ENCODE results near the gene NKIRAS2. TPM values are rescaled to one million over a fixed set of nuclear protein-coding genes. Genes with fewer than 3 reads are reported as not detected.
"Not testable (repeated sequence)": the region's sequence is repeated elsewhere in the genome, so short reads cannot be mapped to it uniquely, and the experiment has no call there.

Gene NKIRAS2
- total RNA-seq, 1 donor from 2014 or later, result 48.1 TPM

DNA sequence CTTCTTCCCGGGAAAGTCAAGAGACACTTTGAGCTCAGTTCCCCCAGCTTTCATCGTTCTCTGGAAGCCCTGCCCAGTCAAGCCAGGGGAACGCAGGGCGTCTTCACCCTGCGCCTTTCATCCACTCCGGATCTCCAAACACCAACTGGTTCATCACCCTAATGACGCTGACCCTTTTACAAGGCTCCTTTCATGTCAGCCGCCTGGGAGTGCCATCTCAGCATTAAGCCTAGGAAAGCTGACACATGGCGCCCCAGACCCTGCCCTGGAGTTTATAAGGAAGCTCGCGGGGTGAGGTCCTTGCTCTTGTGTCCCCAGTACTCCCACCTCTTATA lies 2.1 kb upstream of the NKIRAS2 start:
- peaks cover 7% of the 10 kb centered on the region for H3K36me3 Mint-ChIP-seq
- peaks cover 43% of the 10 kb centered on the region for H3K4me1 Mint-ChIP-seq
- no peak for DNase-seq (ENCODE audit: low spot score in 2 of 2, unreplicated experiment in 2 of 2)
- H3K4me3 Mint-ChIP-seq, result peak overlapping the region; percentile 99
- H3K27me3 Mint-ChIP-seq (ENCODE audit: low read depth), result no peaks in the 10 kb centered on the region
- H3K27ac Mint-ChIP-seq, result peak overlapping the region; percentile 97
- TF ChIP-seq, protein P1, sequence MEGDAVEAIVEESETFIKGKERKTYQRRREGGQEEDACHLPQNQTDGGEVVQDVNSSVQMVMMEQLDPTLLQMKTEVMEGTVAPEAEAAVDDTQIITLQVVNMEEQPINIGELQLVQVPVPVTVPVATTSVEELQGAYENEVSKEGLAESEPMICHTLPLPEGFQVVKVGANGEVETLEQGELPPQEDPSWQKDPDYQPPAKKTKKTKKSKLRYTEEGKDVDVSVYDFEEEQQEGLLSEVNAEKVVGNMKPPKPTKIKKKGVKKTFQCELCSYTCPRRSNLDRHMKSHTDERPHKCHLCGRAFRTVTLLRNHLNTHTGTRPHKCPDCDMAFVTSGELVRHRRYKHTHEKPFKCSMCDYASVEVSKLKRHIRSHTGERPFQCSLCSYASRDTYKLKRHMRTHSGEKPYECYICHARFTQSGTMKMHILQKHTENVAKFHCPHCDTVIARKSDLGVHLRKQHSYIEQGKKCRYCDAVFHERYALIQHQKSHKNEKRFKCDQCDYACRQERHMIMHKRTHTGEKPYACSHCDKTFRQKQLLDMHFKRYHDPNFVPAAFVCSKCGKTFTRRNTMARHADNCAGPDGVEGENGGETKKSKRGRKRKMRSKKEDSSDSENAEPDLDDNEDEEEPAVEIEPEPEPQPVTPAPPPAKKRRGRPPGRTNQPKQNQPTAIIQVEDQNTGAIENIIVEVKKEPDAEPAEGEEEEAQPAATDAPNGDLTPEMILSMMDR (IDR thresholded peaks at IDR 0.05; ENCODE audit: unreplicated experiment), result no peak
- H3K9me3 Mint-ChIP-seq, result no peaks in the 10 kb centered on the region

DNA sequence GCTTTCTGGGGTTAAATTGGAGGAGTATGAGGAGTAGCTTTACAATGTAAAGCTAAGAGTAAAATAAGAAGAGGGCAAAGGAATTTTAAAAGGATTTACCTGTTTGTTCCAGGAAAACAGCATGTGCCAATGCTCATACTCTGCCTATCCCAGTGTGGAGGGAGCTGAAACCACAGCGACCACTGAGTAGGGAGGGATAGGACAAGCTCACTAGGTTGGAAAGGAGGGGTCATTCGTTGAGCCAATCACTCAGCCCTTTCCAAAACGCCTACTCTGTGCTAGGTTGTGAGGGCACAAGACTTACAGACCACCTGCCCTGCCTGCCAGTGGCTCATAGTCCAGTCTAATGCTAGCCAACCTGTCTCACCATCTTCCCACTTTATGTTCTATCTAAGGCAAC lies 1.6 kb upstream of the NKIRAS2 start:
- Mint-ChIP-seq H3K4me1 (peaks cover 40% of the 10 kb centered on the region), H3K27me3 (ENCODE audit: low read depth) (no peaks in the 10 kb centered on the region), H3K9me3 (no peaks in the 10 kb centered on the region), H3K27ac (peak overlapping the region; percentile 97), H3K4me3 (peak overlapping the region; percentile 99), H3K36me3 (peaks cover 7% of the 10 kb centered on the region)
- TF ChIP-seq, protein P1 (IDR thresholded peaks at IDR 0.05; ENCODE audit: unreplicated experiment), result no peak
- DNase-seq (ENCODE audit: low spot score in 2 of 2, unreplicated experiment in 2 of 2), result no peak

DNA sequence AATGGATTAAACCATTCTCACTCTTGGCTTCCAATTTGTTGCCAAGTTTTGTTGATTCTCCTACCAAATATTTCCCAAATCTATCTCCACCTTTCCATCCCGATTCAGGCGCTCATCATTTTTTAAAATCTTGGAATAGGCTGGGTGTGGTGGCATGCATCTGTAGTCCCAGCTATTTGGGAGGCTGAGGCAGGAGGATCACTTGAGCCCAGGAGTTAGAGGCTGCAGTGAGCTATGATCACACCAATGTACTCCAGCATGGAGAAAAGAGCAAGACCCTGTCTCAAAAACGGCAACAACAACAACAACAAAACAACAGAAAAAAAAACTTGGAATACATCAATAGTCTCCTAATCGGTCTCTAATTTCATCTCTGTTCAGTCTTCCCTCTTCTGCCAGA lies 902 bp upstream of the NKIRAS2 start:
- H3K27ac Mint-ChIP-seq, result no peak overlapping the region
- H3K9me3 Mint-ChIP-seq, result no peaks in the 10 kb centered on the region
- DNase-seq (ENCODE audit: low spot score in 2 of 2, unreplicated experiment in 2 of 2), result no peak
- no peaks in the 10 kb centered on the region for H3K27me3 Mint-ChIP-seq (ENCODE audit: low read depth)
- H3K4me3 Mint-ChIP-seq, result no peak overlapping the region
- peaks cover 7% of the 10 kb centered on the region for H3K36me3 Mint-ChIP-seq
- TF ChIP-seq, protein P1 (IDR thresholded peaks at IDR 0.05; ENCODE audit: unreplicated experiment), result no peak
- peaks cover 40% of the 10 kb centered on the region for H3K4me1 Mint-ChIP-seq

DNA sequence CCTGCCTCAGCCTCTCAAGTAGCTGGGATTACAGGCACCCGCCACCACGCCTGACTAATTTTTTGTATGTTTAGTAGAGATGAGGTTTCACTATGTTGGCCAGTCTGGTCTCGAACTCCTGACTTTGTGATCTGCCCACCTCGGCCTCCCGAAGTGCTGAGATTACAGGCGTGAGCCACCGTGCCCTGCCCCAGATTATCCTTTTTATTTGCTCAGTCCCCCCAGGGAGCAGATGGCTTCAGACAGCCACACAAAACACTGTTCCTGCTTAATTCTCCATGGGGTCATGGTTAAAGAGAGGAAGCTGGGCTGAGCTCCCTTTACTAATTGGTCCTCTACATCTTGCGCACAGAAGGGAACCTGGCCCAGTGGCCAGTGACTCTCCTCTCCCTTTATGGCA lies 955 bp downstream of the NKIRAS2 start:
- Mint-ChIP-seq H3K27ac (peak overlapping the region; percentile 97), H3K4me3 (peak overlapping the region; percentile 90), H3K4me1 (peaks cover 41% of the 10 kb centered on the region), H3K36me3 (peaks cover 10% of the 10 kb centered on the region)
- not testable (repeated sequence) for DNase-seq (ENCODE audit: low spot score in 2 of 2, unreplicated experiment in 2 of 2); H3K27me3 Mint-ChIP-seq (ENCODE audit: low read depth); H3K9me3 Mint-ChIP-seq

DNA sequence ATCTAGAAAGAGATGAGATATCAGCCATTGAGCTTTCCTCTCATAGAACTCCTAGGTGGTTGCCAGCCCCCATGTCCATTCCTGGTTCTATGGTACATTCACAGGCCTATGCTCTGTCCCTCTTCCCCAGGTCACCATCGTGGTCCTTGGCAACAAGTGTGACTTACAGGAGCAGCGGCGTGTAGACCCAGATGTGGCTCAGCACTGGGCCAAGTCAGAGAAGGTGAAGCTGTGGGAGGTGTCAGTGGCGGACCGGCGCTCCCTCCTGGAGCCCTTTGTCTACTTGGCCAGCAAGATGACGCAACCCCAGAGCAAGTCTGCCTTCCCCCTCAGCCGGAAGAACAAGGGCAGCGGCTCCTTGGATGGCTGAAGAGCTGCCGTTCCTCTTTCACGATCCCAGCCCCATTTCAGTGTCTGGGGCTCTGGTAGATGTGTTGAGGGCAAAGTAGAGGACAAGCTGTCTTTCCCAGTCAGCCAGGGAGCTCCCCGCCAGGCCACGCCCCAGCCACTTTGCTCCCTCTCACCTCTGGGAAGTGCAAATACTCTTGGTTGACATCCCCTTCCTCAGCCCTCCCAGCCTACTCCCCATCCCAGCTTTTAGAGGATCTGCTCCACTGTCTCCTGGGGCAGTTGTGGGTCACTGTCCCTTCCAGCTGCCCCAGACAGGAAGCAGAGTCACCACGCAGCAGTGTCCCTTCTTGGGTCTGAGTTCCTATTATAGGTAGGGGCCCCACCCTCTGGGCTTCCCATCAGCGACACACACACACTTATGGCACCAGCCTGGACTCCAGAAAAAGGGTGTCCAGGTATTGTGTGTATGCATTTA lies 3.8 kb downstream of the NKIRAS2 start:
- no peak for DNase-seq (ENCODE audit: low spot score in 2 of 2, unreplicated experiment in 2 of 2)
- TF ChIP-seq, protein P1 (IDR thresholded peaks at IDR 0.05; ENCODE audit: unreplicated experiment), result no peak
- peaks cover 10% of the 10 kb centered on the region for H3K36me3 Mint-ChIP-seq
- H3K27me3 Mint-ChIP-seq (ENCODE audit: low read depth), result no peaks in the 10 kb centered on the region
- no peak overlapping the region for H3K27ac Mint-ChIP-seq
- H3K4me3 Mint-ChIP-seq, result no peak overlapping the region
- H3K9me3 Mint-ChIP-seq, result no peaks in the 10 kb centered on the region
- H3K4me1 Mint-ChIP-seq, result peaks cover 29% of the 10 kb centered on the region

DNA sequence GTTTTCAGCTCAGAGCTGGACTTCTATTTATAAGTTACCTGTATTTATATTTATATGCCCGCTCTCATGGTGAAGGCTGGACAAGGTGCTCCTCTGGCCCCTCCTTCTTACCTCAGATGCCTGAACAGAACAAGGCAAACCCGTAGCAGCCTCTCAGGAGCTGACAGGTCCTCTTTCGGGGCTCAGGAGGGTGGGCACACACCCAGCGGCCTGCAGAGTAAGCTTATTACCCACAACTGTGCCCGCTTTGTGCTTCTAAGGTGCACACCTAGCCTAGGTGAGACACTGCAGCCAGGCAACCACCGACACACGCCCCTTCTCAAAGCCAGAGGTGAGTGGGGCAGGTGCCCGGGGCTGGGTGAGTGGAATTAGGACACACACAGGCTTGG lies 5.3 kb downstream of the NKIRAS2 start:
- Mint-ChIP-seq H3K4me3 (no peak overlapping the region), H3K27ac (no peak overlapping the region), H3K36me3 (peaks cover 10% of the 10 kb centered on the region), H3K4me1 (peaks cover 23% of the 10 kb centered on the region), H3K27me3 (ENCODE audit: low read depth) (no peaks in the 10 kb centered on the region), H3K9me3 (no peaks in the 10 kb centered on the region)
- TF ChIP-seq, protein P1 (IDR thresholded peaks at IDR 0.05; ENCODE audit: unreplicated experiment), result peak; percentile 42
- no peak for DNase-seq (ENCODE audit: low spot score in 2 of 2, unreplicated experiment in 2 of 2)
